NCI-H2081 (cell line): Measurements from ENCODE around the gene ZNF354C.

ENCODE experiments used
- DNase-seq, 2 experiments: peaks; one replicate each; lab custom pipeline; 2025; lab: John Stamatoyannopoulos, UW

The ZNF354C gene

DNA sequence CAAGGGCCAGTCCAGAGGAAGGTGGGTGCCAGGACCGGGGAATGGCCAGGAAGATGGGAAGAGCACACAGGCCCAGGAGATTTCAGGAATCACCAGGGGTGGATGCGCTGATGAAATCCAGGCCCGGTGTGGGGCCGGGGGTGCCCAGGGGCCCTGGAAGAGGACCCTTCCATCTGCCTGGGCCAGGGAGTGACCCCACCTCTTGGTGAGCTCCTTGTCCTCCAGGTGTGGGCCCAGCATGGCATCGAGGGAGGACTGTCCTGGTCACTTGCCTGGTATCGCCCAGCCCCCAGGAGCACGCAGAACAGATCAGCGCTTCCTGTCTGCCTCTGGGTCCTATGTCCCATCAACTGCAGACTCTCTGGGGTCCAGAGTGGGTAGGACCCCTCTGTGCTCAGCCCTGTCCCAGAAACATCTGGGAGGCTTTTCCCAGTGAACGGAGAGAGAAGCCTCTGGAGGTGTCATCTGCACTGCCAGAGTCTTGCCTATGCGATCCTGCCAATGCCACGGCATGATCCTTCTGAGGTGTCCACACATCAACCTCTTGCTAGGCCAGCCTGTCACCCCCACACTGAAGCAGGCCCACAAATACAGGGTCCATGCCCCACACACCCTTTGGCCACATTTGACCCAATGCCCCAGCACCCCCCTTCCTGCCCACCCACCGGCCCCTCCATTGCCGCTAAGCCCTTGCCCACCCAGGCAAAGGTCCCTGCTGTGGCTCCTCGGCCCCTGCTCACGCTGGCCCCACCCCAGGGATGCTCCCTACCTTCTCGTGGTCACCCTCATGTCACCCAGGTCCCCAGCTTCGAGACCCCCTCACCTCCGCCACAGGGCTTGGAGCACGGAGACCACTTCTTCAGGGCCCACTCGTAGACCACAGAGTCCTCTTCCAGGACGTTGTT is 67.2 kb downstream of the ZNF354C start:
- DNase-seq: no peak

DNA sequence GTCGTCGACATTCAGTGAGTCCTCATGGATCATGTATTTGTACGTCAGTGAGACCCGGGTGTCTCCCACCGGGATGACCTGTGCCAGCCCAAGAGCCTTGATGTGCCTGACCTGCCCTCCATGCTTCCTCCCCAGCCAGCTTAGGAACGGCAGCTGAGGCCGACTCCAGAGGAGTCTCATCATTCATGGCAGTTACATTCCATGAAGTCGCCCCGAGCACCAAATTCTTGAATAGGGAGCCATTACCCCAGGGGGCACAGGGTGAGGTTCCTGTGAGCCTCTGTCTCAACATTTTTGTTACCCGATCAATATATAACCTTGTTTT is 67.8 kb downstream of the ZNF354C start:
- DNase-seq: no peak

DNA sequence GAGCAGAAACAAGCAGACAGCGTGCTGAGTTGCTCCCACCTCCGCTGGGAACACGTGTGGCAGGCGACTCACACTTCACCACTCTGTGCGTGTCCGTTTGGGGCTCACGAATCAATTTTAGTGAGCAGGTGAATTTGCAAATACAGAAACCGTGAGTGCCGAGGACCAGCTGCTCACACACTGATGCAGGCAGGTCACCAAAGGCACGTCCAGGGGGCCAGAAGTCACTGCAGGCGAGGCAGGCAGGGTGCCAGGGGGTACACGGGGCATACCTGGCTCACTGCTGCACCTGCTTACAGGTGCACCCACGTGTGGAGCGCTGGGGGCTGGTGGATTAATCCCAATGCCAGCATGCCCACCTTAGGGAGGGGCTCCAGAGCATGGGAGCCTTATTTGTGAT is 68.8 kb downstream of the ZNF354C start:
- DNase-seq: no peak

- no peak for DNase-seq
These were observed 69.5 kb downstream of the ZNF354C start for GRCh38 chr5:179129607-179130071.

DNA sequence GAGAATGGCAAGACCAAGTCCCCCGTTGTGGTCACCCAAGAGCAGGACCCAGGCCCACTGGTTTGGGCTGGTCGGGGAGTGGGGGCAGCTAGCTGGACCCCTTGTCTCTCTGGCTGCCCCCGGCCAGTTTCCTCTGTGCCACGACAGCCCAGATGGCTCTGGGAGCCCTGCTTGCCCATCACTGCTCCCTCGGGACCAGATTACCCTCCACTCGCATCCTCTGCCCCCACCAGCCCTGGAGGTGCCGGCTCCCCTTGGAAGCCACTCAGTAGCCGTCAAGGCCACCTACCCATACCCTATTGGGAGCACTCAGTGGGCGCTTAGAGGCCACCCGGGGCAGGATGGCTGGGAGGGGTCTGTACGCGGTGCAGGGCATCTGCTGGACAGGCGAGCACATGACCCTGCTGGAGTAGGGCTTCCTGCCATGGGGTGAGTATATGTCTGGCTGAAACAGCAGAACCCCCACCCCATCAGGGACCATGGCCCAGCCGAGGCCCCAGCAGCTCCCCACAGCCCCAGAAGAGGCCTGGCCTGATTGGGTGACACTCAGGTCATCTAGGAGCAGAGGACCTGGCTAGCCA is 70.0 kb downstream of the ZNF354C start:
- no peak for DNase-seq

DNA sequence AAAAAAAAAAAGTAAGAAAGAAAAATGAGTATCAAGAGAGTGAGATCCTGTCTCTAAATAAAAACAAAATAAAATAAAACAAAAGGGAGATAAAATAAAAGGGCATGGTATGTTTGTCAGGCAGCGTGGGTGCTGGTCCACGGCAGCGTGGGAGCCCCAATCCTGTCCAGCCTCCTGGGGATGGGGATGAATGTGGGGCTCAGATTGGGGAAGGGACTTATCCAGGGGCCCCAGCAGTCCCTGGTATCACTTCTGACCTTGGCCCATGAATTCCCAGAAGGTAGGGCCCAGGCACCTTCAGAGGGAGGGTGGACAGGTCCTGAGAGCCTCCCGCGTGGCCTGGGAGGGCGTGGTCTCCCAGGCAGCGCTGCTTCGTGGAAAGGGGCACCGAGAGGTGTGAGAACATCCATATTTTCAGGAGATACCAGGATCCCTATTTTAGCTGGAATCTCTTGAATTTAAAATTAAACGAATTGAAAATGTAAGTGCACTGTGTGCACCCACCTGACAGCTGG is 71.2 kb downstream of the ZNF354C start:
- no peak for DNase-seq

- no peak for DNase-seq
These were observed 71.9 kb downstream of the ZNF354C start for GRCh38 chr5:179131886-179132585.

- DNase-seq: no peak
These were observed 72.6 kb downstream of the ZNF354C start for GRCh38 chr5:179132586-179133355.
